GM12873 (cell line): ENCODE data around the gene EEIG1.

Experiments
- CTCF ChIP-seq: IDR thresholded peaks from 2 replicates; pipeline ENCODE4 v1.5.1; 2012; ENCODE audit warnings: low read depth, mild to moderate bottlenecking, moderate library complexity, low read length, control low read depth; ENCODE audit not compliant: insufficient read depth; ENCODE audit errors: missing control alignments

EEIG1 gene

DNA sequence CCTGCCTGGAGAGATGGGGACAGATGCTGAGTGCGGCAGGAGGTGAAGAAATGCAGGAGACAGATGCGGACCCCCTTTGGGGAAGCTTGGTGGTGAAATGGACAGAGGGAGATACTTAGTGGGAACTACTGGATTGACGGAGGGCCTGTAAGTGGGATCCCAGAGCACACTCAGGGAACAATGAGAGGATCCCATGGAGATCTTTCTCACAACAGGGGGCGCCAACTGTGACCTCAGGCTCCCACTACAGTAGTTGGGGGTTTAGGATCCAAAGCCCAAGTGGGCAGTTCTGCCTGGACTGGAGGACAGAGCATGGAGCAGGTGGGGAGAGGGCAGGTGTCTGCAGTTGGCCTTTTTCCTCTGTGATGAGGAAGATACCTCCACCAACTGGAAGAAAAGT, 46.5 kb downstream of the EEIG1 start:
- TF ChIP-seq CTCF, result no peak

DNA sequence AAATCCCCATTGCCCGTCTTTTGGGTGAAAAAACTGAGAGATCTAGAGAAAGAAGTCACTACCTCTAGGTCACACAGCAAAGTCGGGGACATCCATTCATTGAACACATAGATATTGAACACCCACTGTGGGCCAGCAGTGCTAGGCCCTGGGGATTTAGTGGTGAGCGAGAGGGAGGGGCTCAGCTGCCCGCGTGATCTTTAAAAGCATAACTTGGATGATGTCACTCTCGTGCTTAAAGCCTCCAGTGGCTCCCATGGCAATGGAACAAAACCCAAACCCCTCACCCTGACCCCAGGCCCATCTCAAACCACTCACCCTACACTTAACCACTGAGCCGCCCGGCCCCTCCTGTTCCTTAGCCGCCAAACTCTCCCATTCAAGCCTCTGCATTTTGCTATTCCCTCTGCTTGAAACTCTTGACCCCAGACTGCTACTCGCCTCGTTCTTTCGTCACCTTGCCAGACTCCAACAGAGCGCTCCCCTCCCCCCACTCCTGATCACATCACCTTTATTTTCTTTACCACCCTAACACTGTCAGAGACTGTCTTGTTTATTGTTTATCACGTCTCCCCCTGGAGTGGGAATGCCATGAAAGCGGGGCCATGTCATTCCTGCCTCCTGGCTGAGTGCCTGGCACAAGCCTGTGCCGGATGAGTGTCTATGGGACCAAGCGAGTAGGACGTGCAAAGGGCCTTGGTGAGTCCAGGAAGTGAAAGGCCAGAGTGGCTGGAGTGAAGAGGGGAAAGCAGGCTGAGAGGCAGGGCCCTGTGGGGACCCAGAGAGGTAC, 49.5 kb downstream of the EEIG1 start:
- TF ChIP-seq CTCF, result no peak
